22Rv1 (cell line): Measurements from ENCODE around the gene CSNK1D.

Experiments
- CTCF ChIP-seq: fragments of 450-650 bp; IDR thresholded peaks from 2 replicates; pipeline ENCODE4 v1.5.1; 2017; ENCODE audit warnings: mild to moderate bottlenecking
- ZFX ChIP-seq: fragments of 450-650 bp; IDR thresholded peaks from 2 replicates; pipeline ENCODE4 v1.6.1; 2017; ENCODE audit warnings: antibody characterized with exemption, borderline replicate concordance

GRCh38 chr17:82269138-82269881 is 4.2 kb downstream of the CSNK1D start:
- TF ChIP-seq CTCF (no peak), ZFX (no peak)
